Stimulated activated naive CD8-positive, alpha-beta T cell treated with anti-CD3 and anti-CD28 coated beads, Interleukin-15, Interleukin-2, amounts not matched to agents 100 ng/mL and 50 ng/mL, for 24 hours (primary cell): ENCODE results near the gene KDM4C.

Source experiments
- H3K27ac Mint-ChIP-seq: one replicate; pipeline ENCODE4 v1.8.0; 2021; ENCODE audit warnings: mild to moderate bottlenecking, mixed read lengths
- H3K27me3 Mint-ChIP-seq: one replicate; pipeline ENCODE4 v1.8.0; 2021; ENCODE audit warnings: mixed read lengths
- H3K36me3 Mint-ChIP-seq: one replicate; pipeline ENCODE4 v1.8.0; 2021; ENCODE audit warnings: low read depth, mixed read lengths
- H3K4me1 Mint-ChIP-seq: one replicate; pipeline ENCODE4 v1.8.0; 2021; ENCODE audit warnings: low read depth, mixed read lengths
- H3K4me3 Mint-ChIP-seq: one replicate; pipeline ENCODE4 v1.8.0; 2021; ENCODE audit warnings: mild to moderate bottlenecking, mixed read lengths
- H3K9me3 Mint-ChIP-seq: one replicate; pipeline ENCODE4 v1.8.0; 2021; ENCODE audit warnings: mixed read lengths

KDM4C gene

GRCh38 chr9:7105095-7105494 lies 347.3 kb downstream of the KDM4C start:
- Mint-ChIP-seq H3K36me3 (peaks cover 64% of the 10 kb centered on the region), H3K9me3 (no peaks in the 10 kb centered on the region), H3K27me3 (no peaks in the 10 kb centered on the region), H3K4me3 (no peak overlapping the region), H3K27ac (no peak overlapping the region), H3K4me1 (no peaks in the 10 kb centered on the region)

GRCh38 chr9:7108936-7109335 lies 351.2 kb downstream of the KDM4C start:
- Mint-ChIP-seq H3K4me3 (no peak overlapping the region), H3K4me1 (no peaks in the 10 kb centered on the region), H3K36me3 (peaks cover 61% of the 10 kb centered on the region), H3K27ac (no peak overlapping the region), H3K9me3 (no peaks in the 10 kb centered on the region), H3K27me3 (no peaks in the 10 kb centered on the region)

- H3K36me3 Mint-ChIP-seq: peaks cover 44% of the 10 kb centered on the region
- no peaks in the 10 kb centered on the region for H3K9me3 Mint-ChIP-seq
These were observed 353.6 kb downstream of the KDM4C start for GRCh38 chr9:7111413-7111812.

GRCh38 chr9:7115606-7116005 lies 357.8 kb downstream of the KDM4C start:
- H3K9me3 Mint-ChIP-seq: no peaks in the 10 kb centered on the region
- H3K27me3 Mint-ChIP-seq: no peaks in the 10 kb centered on the region
- no peak overlapping the region for H3K27ac Mint-ChIP-seq
- H3K4me1 Mint-ChIP-seq: peaks cover 10% of the 10 kb centered on the region
- H3K36me3 Mint-ChIP-seq: peaks cover 25% of the 10 kb centered on the region
- no peak overlapping the region for H3K4me3 Mint-ChIP-seq

More at GRCh38 chr9:7111413-7111812, 353.6 kb downstream of the KDM4C start:
- H3K4me3 Mint-ChIP-seq: no peak overlapping the region
- no peaks in the 10 kb centered on the region for H3K27me3 Mint-ChIP-seq
- H3K4me1 Mint-ChIP-seq: no peaks in the 10 kb centered on the region
- no peak overlapping the region for H3K27ac Mint-ChIP-seq

- Mint-ChIP-seq H3K4me3 (no peak overlapping the region), H3K27me3 (no peaks in the 10 kb centered on the region), H3K4me1 (peaks cover 21% of the 10 kb centered on the region), H3K27ac (no peak overlapping the region), H3K36me3 (peaks cover 32% of the 10 kb centered on the region), H3K9me3 (peaks cover 3% of the 10 kb centered on the region)
These were observed 360.1 kb downstream of the KDM4C start for GRCh38 chr9:7117676-7118561.

- Mint-ChIP-seq H3K27me3 (no peaks in the 10 kb centered on the region), H3K4me1 (peaks cover 21% of the 10 kb centered on the region), H3K36me3 (peaks cover 38% of the 10 kb centered on the region), H3K9me3 (peaks cover 3% of the 10 kb centered on the region), H3K27ac (no peak overlapping the region), H3K4me3 (no peak overlapping the region)
These were observed 360.9 kb downstream of the KDM4C start for GRCh38 chr9:7118633-7119032.

- Mint-ChIP-seq H3K36me3 (peaks cover 40% of the 10 kb centered on the region), H3K27me3 (no peaks in the 10 kb centered on the region), H3K9me3 (peaks cover 3% of the 10 kb centered on the region), H3K4me3 (no peak overlapping the region), H3K27ac (no peak overlapping the region), H3K4me1 (peaks cover 21% of the 10 kb centered on the region)
These were observed 361.8 kb downstream of the KDM4C start for GRCh38 chr9:7119612-7120011.

- H3K4me3 Mint-ChIP-seq: no peak overlapping the region
- H3K27me3 Mint-ChIP-seq: no peaks in the 10 kb centered on the region
- H3K4me1 Mint-ChIP-seq: peaks cover 21% of the 10 kb centered on the region
- no peak overlapping the region for H3K27ac Mint-ChIP-seq
- peaks cover 40% of the 10 kb centered on the region for H3K36me3 Mint-ChIP-seq
- H3K9me3 Mint-ChIP-seq: peaks cover 3% of the 10 kb centered on the region
These were observed 363.3 kb downstream of the KDM4C start for GRCh38 chr9:7121055-7121454.

GRCh38 chr9:7121664-7122063 lies 363.9 kb downstream of the KDM4C start:
- Mint-ChIP-seq H3K9me3 (peaks cover 3% of the 10 kb centered on the region), H3K27ac (peak overlapping the region; percentile 56), H3K4me1 (peaks cover 21% of the 10 kb centered on the region), H3K27me3 (no peaks in the 10 kb centered on the region), H3K4me3 (no peak overlapping the region), H3K36me3 (peaks cover 39% of the 10 kb centered on the region)

GRCh38 chr9:7123743-7124142 lies 366.0 kb downstream of the KDM4C start:
- Mint-ChIP-seq H3K4me1 (peaks cover 14% of the 10 kb centered on the region), H3K27me3 (no peaks in the 10 kb centered on the region), H3K36me3 (peaks cover 52% of the 10 kb centered on the region), H3K9me3 (peaks cover 3% of the 10 kb centered on the region), H3K27ac (no peak overlapping the region), H3K4me3 (no peak overlapping the region)

- Mint-ChIP-seq H3K27me3 (no peaks in the 10 kb centered on the region), H3K27ac (no peak overlapping the region), H3K9me3 (peaks cover 3% of the 10 kb centered on the region), H3K4me3 (no peak overlapping the region), H3K4me1 (peaks cover 11% of the 10 kb centered on the region), H3K36me3 (peaks cover 65% of the 10 kb centered on the region)
These were observed 367.5 kb downstream of the KDM4C start for GRCh38 chr9:7125231-7125630.

- no peaks in the 10 kb centered on the region for H3K4me1 Mint-ChIP-seq
- H3K9me3 Mint-ChIP-seq: no peaks in the 10 kb centered on the region
- no peak overlapping the region for H3K27ac Mint-ChIP-seq
- H3K36me3 Mint-ChIP-seq: peaks cover 76% of the 10 kb centered on the region
- no peak overlapping the region for H3K4me3 Mint-ChIP-seq
- H3K27me3 Mint-ChIP-seq: no peaks in the 10 kb centered on the region
These were observed 371.6 kb downstream of the KDM4C start for GRCh38 chr9:7129391-7129790.

GRCh38 chr9:7130266-7130820 lies 372.6 kb downstream of the KDM4C start:
- Mint-ChIP-seq H3K27ac (no peak overlapping the region), H3K4me1 (no peaks in the 10 kb centered on the region), H3K36me3 (peaks cover 81% of the 10 kb centered on the region), H3K4me3 (no peak overlapping the region), H3K27me3 (no peaks in the 10 kb centered on the region), H3K9me3 (no peaks in the 10 kb centered on the region)

- Mint-ChIP-seq H3K9me3 (no peaks in the 10 kb centered on the region), H3K27me3 (no peaks in the 10 kb centered on the region), H3K4me1 (no peaks in the 10 kb centered on the region), H3K27ac (no peak overlapping the region), H3K36me3 (peaks cover 87% of the 10 kb centered on the region), H3K4me3 (no peak overlapping the region)
These were observed 374.8 kb downstream of the KDM4C start for GRCh38 chr9:7132605-7133004.

- H3K9me3 Mint-ChIP-seq: no peaks in the 10 kb centered on the region
- no peak overlapping the region for H3K4me3 Mint-ChIP-seq
- peaks cover 69% of the 10 kb centered on the region for H3K36me3 Mint-ChIP-seq
- no peak overlapping the region for H3K27ac Mint-ChIP-seq
- no peaks in the 10 kb centered on the region for H3K27me3 Mint-ChIP-seq
- no peaks in the 10 kb centered on the region for H3K4me1 Mint-ChIP-seq
These were observed 378.0 kb downstream of the KDM4C start for GRCh38 chr9:7135735-7136134.
